Right lung (tissue), 10 donors: ENCODE results near the gene CCT2. TPM values are rescaled to one million over a fixed set of nuclear protein-coding genes. Genes with fewer than 3 reads are reported as not detected.

Source experiments
- DNase-seq, 2 donors: peaks; one replicate each; pipeline ENCODE4 v3.0.0-alpha.2; 2013
- long read RNA-seq, 8 donors: transcript quantifications; one replicate each; lab custom pipeline, GENCODE V29; 2026
- polyA plus RNA-seq, 5 donors: library from polyadenylated mRNA; unstranded; fragments of 120-200 nt; gene quantifications; one replicate each; pipeline versions ENCODE4 v1.2.1 to v1.2.3, GENCODE V29; 2013; ENCODE audit warnings: inconsistent platforms in 1 of 5, low replicate concordance in 1 of 5; ENCODE audit not compliant: insufficient read length in 5 of 5, insufficient read depth in 1 of 5

Gene CCT2
- 100 to 1,000 TPM; 215 to 263 (median 237) TPM for polyA plus RNA-seq
- long read RNA-seq, donor 1, transcript CCT2-209 (4 exons, 481 nt): minor isoform, 5 of 186 reads
- long read RNA-seq, donor 1, transcript CCT2-211 (2 exons, 567 nt): minor isoform, 24 of 186 reads
- long read RNA-seq, donor 1, transcript CCT2-201 (16 exons, 2,041 nt): major isoform, 43 of 186 reads
- long read RNA-seq, donor 1, partial matches to known transcripts: 109 of 186 reads
- long read RNA-seq, donor 1, other reads (novel, unspliced or antisense): 0 of 186 reads
- long read RNA-seq, donor 2, transcript CCT2-201 (16 exons, 2,041 nt): major isoform, 17 of 47 reads
- long read RNA-seq, donor 2, transcript CCT2-211 (2 exons, 567 nt): minor isoform, 5 of 47 reads
- long read RNA-seq, donor 2, partial matches to known transcripts: 23 of 47 reads
- long read RNA-seq, donor 2, other reads (novel, unspliced or antisense): 0 of 47 reads
- long read RNA-seq, donor 3, transcript CCT2-201 (16 exons, 2,041 nt): major isoform, 28 of 116 reads
- long read RNA-seq, donor 3, transcript CCT2-211 (2 exons, 567 nt): minor isoform, 19 of 116 reads
- long read RNA-seq, donor 3, partial matches to known transcripts: 62 of 116 reads
- long read RNA-seq, donor 3, other reads (novel, unspliced or antisense): 0 of 116 reads
- long read RNA-seq, donor 4, transcript CCT2-201 (16 exons, 2,041 nt): major isoform, 19 of 100 reads
- long read RNA-seq, donor 4, transcript CCT2-211 (2 exons, 567 nt): minor isoform, 8 of 100 reads
- long read RNA-seq, donor 4, partial matches to known transcripts: 67 of 100 reads
- long read RNA-seq, donor 4, other reads (novel, unspliced or antisense): 0 of 100 reads
- long read RNA-seq, donor 5, transcript CCT2-201 (16 exons, 2,041 nt): major isoform, 39 of 170 reads
- long read RNA-seq, donor 5, transcript CCT2-211 (2 exons, 567 nt): minor isoform, 13 of 170 reads
- long read RNA-seq, donor 5, partial matches to known transcripts: 105 of 170 reads
- long read RNA-seq, donor 5, other reads (novel, unspliced or antisense): 0 of 170 reads
- long read RNA-seq, donor 6, transcript CCT2-211 (2 exons, 567 nt): minor isoform, 13 of 169 reads
- long read RNA-seq, donor 6, transcript CCT2-201 (16 exons, 2,041 nt): major isoform, 38 of 169 reads
- long read RNA-seq, donor 6, transcript CCT2-212 (7 exons, 776 nt): minor isoform, 8 of 169 reads
- long read RNA-seq, donor 6, partial matches to known transcripts: 103 of 169 reads
- long read RNA-seq, donor 6, other reads (novel, unspliced or antisense): 0 of 169 reads
- long read RNA-seq, donor 7, transcript CCT2-201 (16 exons, 2,041 nt): major isoform, 21 of 75 reads
- long read RNA-seq, donor 7, partial matches to known transcripts: 45 of 75 reads
- long read RNA-seq, donor 7, other reads (novel, unspliced or antisense): 0 of 75 reads
- long read RNA-seq, donor 8, transcript CCT2-211 (2 exons, 567 nt): minor isoform, 11 of 37 reads
- long read RNA-seq, donor 8, transcript CCT2-201 (16 exons, 2,041 nt): major isoform, 16 of 37 reads
- long read RNA-seq, donor 8, partial matches to known transcripts: 5 of 37 reads
- long read RNA-seq, donor 8, other reads (novel, unspliced or antisense): 0 of 37 reads

GRCh38 chr12:69585189-69586062 is at the start of gene CCT2:
TSS of gene CCT2 (plus strand) at chr12:69585459. CDS start at chr12:69585522, 63 bp downstream.
- DNase-seq: peak; percentile 97 to 98

- DNase-seq: no peak
These were observed 44.3 kb upstream of the CCT2 start for GRCh38 chr12:69540987-69541386.

GRCh38 chr12:69544087-69544486 is 41.2 kb upstream of the CCT2 start:
- no peak for DNase-seq

- DNase-seq: no peak
These were observed 40.2 kb upstream of the CCT2 start for GRCh38 chr12:69545081-69545480.

- no peak for DNase-seq
These were observed 38.4 kb upstream of the CCT2 start for GRCh38 chr12:69546693-69547438.

GRCh38 chr12:69548687-69549086 is 36.6 kb upstream of the CCT2 start:
- no peak for DNase-seq

GRCh38 chr12:69550569-69551350 is 34.5 kb upstream of the CCT2 start:
- no peak for DNase-seq

- DNase-seq: peak; percentile 64 to 65
These were observed 31.5 kb upstream of the CCT2 start for GRCh38 chr12:69553628-69554248.

- DNase-seq: no peak
These were observed 29.8 kb upstream of the CCT2 start for GRCh38 chr12:69555461-69555860.

- DNase-seq: no peak
These were observed 28.9 kb upstream of the CCT2 start for GRCh38 chr12:69556383-69556782.

- DNase-seq: no peak
These were observed 22.0 kb upstream of the CCT2 start for GRCh38 chr12:69563166-69563762.

- no peak for DNase-seq
These were observed 18.7 kb upstream of the CCT2 start for GRCh38 chr12:69566603-69567002.

- no peak for DNase-seq
These were observed 16.0 kb upstream of the CCT2 start for GRCh38 chr12:69569236-69569635.

GRCh38 chr12:69570000-69570516 is 15.2 kb upstream of the CCT2 start:
- DNase-seq: no peak

- DNase-seq: peak in 1 of 2 donors; percentile 45
These were observed 14.5 kb upstream of the CCT2 start for GRCh38 chr12:69570545-69571399.

GRCh38 chr12:69575346-69575745 is 9.9 kb upstream of the CCT2 start:
- no peak for DNase-seq
